HepG2 (cell line): ENCODE data around the gene MAN2A2. TPM values are rescaled to one million over a fixed set of nuclear protein-coding genes. Genes with fewer than 3 reads are reported as not detected.

ENCODE experiments used
- ATF6 ChIP-seq: sonication (generic); formaldehyde crosslinking; conservative IDR thresholded peaks from 2 replicates; pipeline ENCODE4 v1.4.0; 2020; ENCODE audit warnings: missing genetic modification reagents
- ELF3 ChIP-seq: IDR thresholded peaks from 2 replicates; pipeline ENCODE4 v1.6.1; 2016; ENCODE audit warnings: missing genetic modification reagents, missing compliant biosample characterization
- ESRRA ChIP-seq: sonication (generic); formaldehyde crosslinking; IDR thresholded peaks from 2 replicates; pipeline ENCODE4 v1.5.1; 2020; ENCODE audit warnings: mild to moderate bottlenecking, low read depth, missing genetic modification reagents
- FOXP1 ChIP-seq, 2 experiments: fragments of 450-650 bp in 1 of 2; IDR thresholded peaks; 2 replicates each; pipeline ENCODE4 v1.6.1; 2017 to 2018; ENCODE audit warnings: antibody characterized with exemption in 1 of 2
- NFRKB ChIP-seq: fragments of 450-650 bp; IDR thresholded peaks from 2 replicates; pipeline ENCODE4 v1.6.1; 2017
- RERE ChIP-seq: IDR thresholded peaks from 2 replicates; pipeline ENCODE4 v1.6.1; 2016; ENCODE audit warnings: low read depth, missing genetic modification reagents, missing compliant biosample characterization
- TOPORS ChIP-seq: sonication (generic); formaldehyde crosslinking; IDR thresholded peaks from 2 replicates; pipeline ENCODE4 v1.8.0; 2023; ENCODE audit warnings: mild to moderate bottlenecking, missing genetic modification reagents
- ZBTB40 ChIP-seq, 2 experiments: fragments of 450-650 bp in 1 of 2; sonication (generic) in 1 of 2; formaldehyde crosslinking in 1 of 2; IDR thresholded peaks; 2 replicates each; pipeline versions ENCODE4 v1.6.1 to v1.8.0; 2016 to 2022; ENCODE audit warnings: antibody characterized with exemption in 1 of 2, mild to moderate bottlenecking in 1 of 2, missing genetic modification reagents in 1 of 2
- ZEB1 ChIP-seq: IDR thresholded peaks from 2 replicates; pipeline ENCODE4 v1.6.1; 2012; ENCODE audit warnings: mild to moderate bottlenecking, low read depth, inconsistent platforms; ENCODE audit not compliant: insufficient replicate concordance
- ZNF670 ChIP-seq: sonication (generic); formaldehyde crosslinking; IDR thresholded peaks from 2 replicates; pipeline ENCODE4 v1.8.0; 2022; ENCODE audit warnings: mild to moderate bottlenecking, missing genetic modification reagents, borderline replicate concordance
- ZNF776 ChIP-seq: sonication (generic); formaldehyde crosslinking; IDR thresholded peaks from 2 replicates; pipeline ENCODE4 v1.4.0; 2020; ENCODE audit warnings: mild to moderate bottlenecking, missing genetic modification reagents
- polyA plus RNA-seq, 8 experiments: library from polyadenylated mRNA; depleted of rRNA in 3 of 8; stranded (reverse) in 7 of 8; unstranded in 1 of 8; fragments of >200 nt; fragmentation: Illumina TruSeq in 4 of 8; extraction: Trizol in 4 of 8; gene quantifications; 2 replicates each; pipeline versions ENCODE4 v1.2.1 to v1.2.3, GENCODE V29; 2011 to 2016; ENCODE audit warnings: low read depth in 4 of 8, missing spikeins in 1 of 8, mixed read lengths in 1 of 8; ENCODE audit not compliant: insufficient read depth in 1 of 8
- total RNA-seq, 5 experiments: library from RNA; depleted of rRNA; stranded (reverse); fragments of >200 nt; fragmentation: Illumina TruSeq; extraction: Trizol; gene quantifications; 2 replicates each; pipeline ENCODE4 v1.2.3, GENCODE V29; 2016; ENCODE audit warnings: low read depth in 1 of 5

MAN2A2 gene
- total and polyA plus RNA-seq, 2 of the 13 experiments (the other 11 are each of a cell fraction or from before 2014, with no cell fraction given), result 17.5 to 51.5 TPM

- TF ChIP-seq ZNF670 (CRISPR knock-in tag), result peak; percentile 25; the same call in 1 of the 2 replicates
- TF ChIP-seq ZBTB40 (IDR thresholded peaks at IDR 0.05), result no peak
- TF ChIP-seq ZBTB40 (CRISPR knock-in tag; IDR thresholded peaks at IDR 0.05), result peak; percentile 80; the same call in 1 of the 2 replicates
- no peak for TF ChIP-seq FOXP1 (IDR thresholded peaks at IDR 0.05)
- TF ChIP-seq FOXP1 (CRISPR knock-in tag; IDR thresholded peaks at IDR 0.05), result no peak
- TF ChIP-seq RERE (CRISPR knock-in tag), result 0 out of 2 replicates have a peak, but pooled peaks have one; percentile 22
- TF ChIP-seq NFRKB, result no peak
- no peak for TF ChIP-seq TOPORS (CRISPR knock-in tag)
- peak; percentile 52; the same call in 1 of the 2 replicates for TF ChIP-seq ESRRA (CRISPR knock-in tag)
- TF ChIP-seq ELF3 (CRISPR knock-in tag), result peak; percentile 51
- no peak for TF ChIP-seq ATF6 (CRISPR knock-in tag)
- TF ChIP-seq ZNF776 (CRISPR knock-in tag), result peak; percentile 85
- TF ChIP-seq ZEB1, result peak; percentile 97
These were observed 28.9 kb downstream of the MAN2A2 start, which contains the start of gene HDDC3 (continued) for GRCh38 chr15:90931828-90932659.
